HepG2 (cell line): ENCODE measurements around the gene ABI3BP. TPM values are rescaled to one million over a fixed set of nuclear protein-coding genes. Genes with fewer than 3 reads are reported as not detected.

Source experiments
- ATAC-seq: fragments of 200-7000 bp; cut with Tn5 transposase; 3 replicates; pipeline ENCODE4 v1.9.1; 2020; ENCODE audit warnings: mild to moderate bottlenecking, moderate library complexity
- BruUV-seq: library from RNA; stranded (reverse); fragments of 400-500 nt; replicated peaks from 2 replicates; lab custom pipeline; 2021; lab: Mats Ljungman, UMichigan
- CTCF ChIA-PET: fragments of 300-600 bp; formaldehyde crosslinking; extraction: SDS; loops from one replicate; lab custom pipeline; 2021; ENCODE audit warnings: low total read pairs, inconsistent platforms, low intra/inter-chr PET ratio; lab: Yijun Ruan, JAX
- POLR2A ChIA-PET: fragments of 350-600 bp; sonication (Branson Sonifier 250); formaldehyde crosslinking; loops from one replicate; lab custom pipeline; 2020; ENCODE audit warnings: antibody characterized with exemption, inconsistent platforms; lab: Yijun Ruan, JAX
- DNase-seq: peaks from one replicate; pipeline ENCODE4 v3.0.0-alpha.2; 2015; ENCODE audit warnings: low spot score
- FAIRE-seq: peaks from 3 replicates; lab custom pipeline; 2011; peaks lifted over from hg19 to GRCh38; lab: Jason Lieb, UNC
- H2AFZ ChIP-seq: one replicate; pipeline ENCODE4 v1.6.1; 2011; ENCODE audit warnings: low read length, inconsistent platforms
- H3K27ac ChIP-seq: fragments of 300-600 bp; 3 replicates; pipeline ENCODE4 v1.8.0; 2011; ENCODE audit warnings: mixed run types, mild to moderate bottlenecking, mixed read lengths, low read length, inconsistent platforms; ENCODE audit not compliant: insufficient read depth; ENCODE audit errors: extremely low read length
- H3K27me3 ChIP-seq, 2 experiments: fragments of 200-600 bp in 1 of 2; 2 replicates in 1 of 2; 3 replicates in 1 of 2; pipeline versions ENCODE4 v1.6.0 to v1.8.0; 2011; ENCODE audit warnings: low read length in 2 of 2, mild to moderate bottlenecking in 2 of 2, moderate library complexity in 2 of 2, inconsistent platforms in 1 of 2; ENCODE audit not compliant: insufficient read depth in 2 of 2, control insufficient read depth in 1 of 2
- H3K36me3 ChIP-seq, 2 experiments: fragments of 200-600 bp in 1 of 2; replicated peaks in 1 of 2; 2 replicates in 1 of 2; 3 replicates in 1 of 2; pipeline versions ENCODE4 v1.5.1 to v1.8.0; 2011; ENCODE audit warnings: low read length in 2 of 2, inconsistent platforms in 1 of 2; ENCODE audit not compliant: insufficient read depth in 2 of 2, control insufficient read depth in 1 of 2
- H3K4me1 ChIP-seq: 2 replicates; pipeline ENCODE4 v1.5.1; 2012; ENCODE audit warnings: low read length, inconsistent platforms; ENCODE audit not compliant: insufficient read depth
- H3K4me2 ChIP-seq: 2 replicates; pipeline ENCODE4 v1.6.0; 2011; ENCODE audit warnings: low read depth, low read length, inconsistent platforms
- H3K4me3 ChIP-seq, 3 experiments: fragments of 200-600 bp in 1 of 3; sonication (generic), shearing (Covaris generic) in 1 of 3; replicated peaks in 1 of 3; 2 replicates each; pipeline ENCODE4 v1.5.1; 2011 to 2016; ENCODE audit warnings: low read length in 3 of 3, inconsistent platforms in 2 of 3, low read depth in 2 of 3, mild to moderate bottlenecking in 2 of 3, control low read depth in 1 of 3, mixed read lengths in 1 of 3; ENCODE audit not compliant: insufficient read depth in 1 of 3
- H3K79me2 ChIP-seq: one replicate; pipeline ENCODE4 v1.6.1; 2011; ENCODE audit warnings: low read length, inconsistent platforms; ENCODE audit not compliant: insufficient read depth
- H3K9ac ChIP-seq: 2 replicates; pipeline ENCODE4 v1.6.0; 2011; ENCODE audit warnings: mild to moderate bottlenecking, low read depth, low read length, inconsistent platforms; ENCODE audit not compliant: insufficient read depth
- H3K9me3 ChIP-seq: 2 replicates; pipeline ENCODE4 v1.5.1; 2012; ENCODE audit warnings: mild to moderate bottlenecking, low read length
- H4K20me1 ChIP-seq: 2 replicates; pipeline ENCODE4 v1.6.0; 2011; ENCODE audit warnings: inconsistent platforms, mild to moderate bottlenecking, low read length, moderate library complexity; ENCODE audit not compliant: insufficient read depth
- HCFC1 ChIP-seq: fragments of 150-350 bp; IDR thresholded peaks from 2 replicates; pipeline ENCODE4 v1.6.1; 2014; ENCODE audit warnings: low read depth, low read length
- RERE ChIP-seq: IDR thresholded peaks from 2 replicates; pipeline ENCODE4 v1.6.1; 2016; ENCODE audit warnings: low read depth, missing genetic modification reagents, missing compliant biosample characterization
- ZNF138 ChIP-seq: sonication (generic); formaldehyde crosslinking; IDR thresholded peaks from 2 replicates; pipeline ENCODE4 v1.5.0; 2020; ENCODE audit warnings: mild to moderate bottlenecking, low read depth, missing genetic modification reagents
- WGBS: methylation state at CpG from one replicate; pipeline ENCODE4 v1.1.6; 2017; ENCODE audit warnings: low lambda C conversion rate; 5-methylcytosine and 5-hydroxymethylcytosine counted together
- in situ Hi-C: cut with HindIII; loops from 2 replicates; pipeline ENCODE4 v1.10.0; 2017; ENCODE audit warnings: low pct_unique_long_range_greater_than_20kb; ENCODE audit not compliant: extremely low pct_ligation_motif_present
- intact Hi-C: fragments of 100-400 bp; cut with micrococcal nuclease; formaldehyde crosslinking; loops from one replicate; pipeline ENCODE4 v1.10.0; 2022; ENCODE audit not compliant: unreplicated experiment
- polyA plus RNA-seq, 8 experiments: library from polyadenylated mRNA; depleted of rRNA in 3 of 8; stranded (reverse) in 7 of 8; unstranded in 1 of 8; fragments of >200 nt; fragmentation: Illumina TruSeq in 4 of 8; extraction: Trizol in 4 of 8; gene quantifications; 2 replicates each; pipeline versions ENCODE4 v1.2.1 to v1.2.3, GENCODE V29; 2011 to 2016; ENCODE audit warnings: low read depth in 4 of 8, missing spikeins in 1 of 8, mixed read lengths in 1 of 8; ENCODE audit not compliant: insufficient read depth in 1 of 8
- total RNA-seq, 5 experiments: library from RNA; depleted of rRNA; stranded (reverse); fragments of >200 nt; fragmentation: Illumina TruSeq; extraction: Trizol; gene quantifications; 2 replicates each; pipeline ENCODE4 v1.2.3, GENCODE V29; 2016; ENCODE audit warnings: low read depth in 1 of 5
- TF ChIP-seq, protein P1 (sequence below): sonication (generic); formaldehyde crosslinking; IDR thresholded peaks from 2 replicates; pipeline ENCODE4 v1.8.1; 2023; ENCODE audit warnings: mild to moderate bottlenecking, moderate library complexity, missing genetic modification reagents
- TF ChIP-seq, protein P2 (sequence below): sonication (generic); formaldehyde crosslinking; IDR thresholded peaks from 2 replicates; pipeline ENCODE4 v1.4.0; 2020; ENCODE audit warnings: low read depth, missing genetic modification reagents
- TF ChIP-seq, protein P3 (sequence below): sonication (generic); formaldehyde crosslinking; IDR thresholded peaks from 2 replicates; pipeline ENCODE4 v1.9.0; 2021; ENCODE audit warnings: missing genetic modification reagents, borderline replicate concordance

The ABI3BP gene
- total and polyA plus RNA-seq, 2 of the 13 experiments (the other 11 are each of a cell fraction or from before 2014, with no cell fraction given), result not detected

DNA sequence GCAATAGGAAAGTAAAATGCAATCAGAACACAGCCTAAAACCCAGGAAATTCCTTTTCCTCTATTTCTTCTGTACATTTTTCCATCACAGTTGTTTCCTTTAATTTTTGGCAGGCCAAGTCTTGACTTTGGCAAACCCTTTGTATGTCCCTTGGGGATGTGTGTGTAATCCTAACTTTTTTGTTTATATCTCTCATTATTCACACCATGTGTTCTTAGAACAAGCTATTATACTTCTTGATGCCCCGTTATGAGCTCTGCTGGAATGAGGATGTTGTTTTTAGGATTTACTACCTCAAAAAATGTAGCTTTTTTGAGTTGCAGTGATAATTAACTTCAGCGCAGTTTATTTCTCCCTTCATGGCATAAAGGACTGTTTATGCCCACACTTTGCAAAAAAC lies 123.4 kb downstream of the ABI3BP start:
- H3K27me3 ChIP-seq, result no peaks in the 10 kb centered on the region
- H3K36me3 ChIP-seq, result no peaks in the 10 kb centered on the region
- FAIRE-seq, result no peak
- H2AFZ ChIP-seq, result no peak overlapping the region
- H3K27ac ChIP-seq, result no peak overlapping the region
- H3K9ac ChIP-seq, result no peak overlapping the region
- no peaks in the 10 kb centered on the region for H4K20me1 ChIP-seq
- BruUV-seq, result no TSS peak
- no peak overlapping the region for H3K4me3 ChIP-seq
- no peaks in the 10 kb centered on the region for H3K79me2 ChIP-seq
- no peak for ATAC-seq
- CTCF ChIA-PET, result no interaction called here
- H3K4me2 ChIP-seq, result no peak overlapping the region
- WGBS, result 37% methylated on average over 2 of the region's 2 CpGs
- no peaks in the 10 kb centered on the region for H3K9me3 ChIP-seq
- POLR2A ChIA-PET, result no interaction called here
- DNase-seq, result no peak
- intact Hi-C loops, result no loop called here
- in situ Hi-C loops, result no loop called here
- H3K4me1 ChIP-seq, result no peaks in the 10 kb centered on the region
- TF ChIP-seq, protein P1, sequence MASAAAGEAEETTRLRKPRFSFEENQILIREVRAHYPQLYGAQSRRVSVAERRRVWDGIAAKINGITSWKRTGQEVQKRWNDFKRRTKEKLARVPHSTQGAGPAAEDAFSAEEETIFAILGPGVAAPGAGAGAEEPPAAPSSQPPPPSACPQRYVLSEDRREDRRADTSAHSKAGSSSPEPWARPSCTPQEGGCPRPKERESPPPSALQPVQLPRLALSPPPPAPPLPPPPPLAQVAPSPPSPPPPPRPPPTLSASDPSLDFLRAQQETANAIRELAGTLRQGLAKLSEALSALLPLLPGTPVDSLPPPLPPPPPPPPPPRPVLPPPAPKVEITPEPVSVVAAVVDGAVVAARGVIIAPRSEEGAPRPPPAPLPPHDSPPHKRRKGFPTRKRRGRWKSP (CRISPR knock-in tag), result no peak

- Histone ChIP-seq H3K36me3 (no peaks in the 10 kb centered on the region), H4K20me1 (no peaks in the 10 kb centered on the region), H3K79me2 (no peaks in the 10 kb centered on the region), H3K27ac (no peak overlapping the region), H2AFZ (no peak overlapping the region), H3K27me3 (no peaks in the 10 kb centered on the region), H3K4me3 (no peak overlapping the region), H3K9me3 (no peaks in the 10 kb centered on the region), H3K9ac (no peak overlapping the region), H3K4me1 (no peaks in the 10 kb centered on the region), H3K4me2 (no peak overlapping the region)
- no TSS peak for BruUV-seq
- intact Hi-C loops (no loop called here), in situ Hi-C loops (no loop called here)
- ChIA-PET CTCF (no interaction called here), POLR2A (no interaction called here)
- 36% methylated on average over 3 of the region's 3 CpGs for WGBS
- FAIRE-seq (no peak), DNase-seq (no peak), ATAC-seq (no peak)
- no peak for TF ChIP-seq RERE (CRISPR knock-in tag)
- TF ChIP-seq, protein P2, sequence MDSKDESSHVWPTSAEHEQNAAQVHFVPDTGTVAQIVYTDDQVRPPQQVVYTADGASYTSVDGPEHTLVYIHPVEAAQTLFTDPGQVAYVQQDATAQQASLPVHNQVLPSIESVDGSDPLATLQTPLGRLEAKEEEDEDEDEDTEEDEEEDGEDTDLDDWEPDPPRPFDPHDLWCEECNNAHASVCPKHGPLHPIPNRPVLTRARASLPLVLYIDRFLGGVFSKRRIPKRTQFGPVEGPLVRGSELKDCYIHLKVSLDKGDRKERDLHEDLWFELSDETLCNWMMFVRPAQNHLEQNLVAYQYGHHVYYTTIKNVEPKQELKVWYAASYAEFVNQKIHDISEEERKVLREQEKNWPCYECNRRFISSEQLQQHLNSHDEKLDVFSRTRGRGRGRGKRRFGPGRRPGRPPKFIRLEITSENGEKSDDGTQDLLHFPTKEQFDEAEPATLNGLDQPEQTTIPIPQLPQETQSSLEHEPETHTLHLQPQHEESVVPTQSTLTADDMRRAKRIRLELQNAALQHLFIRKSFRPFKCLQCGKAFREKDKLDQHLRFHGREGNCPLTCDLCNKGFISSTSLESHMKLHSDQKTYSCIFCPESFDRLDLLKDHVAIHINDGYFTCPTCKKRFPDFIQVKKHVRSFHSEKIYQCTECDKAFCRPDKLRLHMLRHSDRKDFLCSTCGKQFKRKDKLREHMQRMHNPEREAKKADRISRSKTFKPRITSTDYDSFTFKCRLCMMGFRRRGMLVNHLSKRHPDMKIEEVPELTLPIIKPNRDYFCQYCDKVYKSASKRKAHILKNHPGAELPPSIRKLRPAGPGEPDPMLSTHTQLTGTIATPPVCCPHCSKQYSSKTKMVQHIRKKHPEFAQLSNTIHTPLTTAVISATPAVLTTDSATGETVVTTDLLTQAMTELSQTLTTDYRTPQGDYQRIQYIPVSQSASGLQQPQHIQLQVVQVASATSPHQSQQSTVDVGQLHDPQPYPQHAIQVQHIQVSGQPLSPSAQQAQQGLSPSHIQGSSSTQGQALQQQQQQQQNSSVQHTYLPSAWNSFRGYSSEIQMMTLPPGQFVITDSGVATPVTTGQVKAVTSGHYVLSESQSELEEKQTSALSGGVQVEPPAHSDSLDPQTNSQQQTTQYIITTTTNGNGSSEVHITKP, result no peak
- TF ChIP-seq, protein P3, sequence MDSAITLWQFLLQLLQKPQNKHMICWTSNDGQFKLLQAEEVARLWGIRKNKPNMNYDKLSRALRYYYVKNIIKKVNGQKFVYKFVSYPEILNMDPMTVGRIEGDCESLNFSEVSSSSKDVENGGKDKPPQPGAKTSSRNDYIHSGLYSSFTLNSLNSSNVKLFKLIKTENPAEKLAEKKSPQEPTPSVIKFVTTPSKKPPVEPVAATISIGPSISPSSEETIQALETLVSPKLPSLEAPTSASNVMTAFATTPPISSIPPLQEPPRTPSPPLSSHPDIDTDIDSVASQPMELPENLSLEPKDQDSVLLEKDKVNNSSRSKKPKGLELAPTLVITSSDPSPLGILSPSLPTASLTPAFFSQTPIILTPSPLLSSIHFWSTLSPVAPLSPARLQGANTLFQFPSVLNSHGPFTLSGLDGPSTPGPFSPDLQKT (CRISPR knock-in tag), result no peak
- TF ChIP-seq ZNF138 (CRISPR knock-in tag), result no peak
- TF ChIP-seq HCFC1, result no peak
Observed at GRCh38 chr3:100868894-100869293, 124.3 kb downstream of the ABI3BP start.
